GDM1 (cell line): Measurements from ENCODE around the gene PLA2G15.
"Not testable (repeated sequence)": the region's sequence is repeated elsewhere in the genome, so short reads cannot be mapped to it uniquely, and the experiment has no call there.

Experiments
- DNase-seq: peaks from one replicate; lab custom pipeline; 2025; lab: John Stamatoyannopoulos, UW

Gene PLA2G15

DNA sequence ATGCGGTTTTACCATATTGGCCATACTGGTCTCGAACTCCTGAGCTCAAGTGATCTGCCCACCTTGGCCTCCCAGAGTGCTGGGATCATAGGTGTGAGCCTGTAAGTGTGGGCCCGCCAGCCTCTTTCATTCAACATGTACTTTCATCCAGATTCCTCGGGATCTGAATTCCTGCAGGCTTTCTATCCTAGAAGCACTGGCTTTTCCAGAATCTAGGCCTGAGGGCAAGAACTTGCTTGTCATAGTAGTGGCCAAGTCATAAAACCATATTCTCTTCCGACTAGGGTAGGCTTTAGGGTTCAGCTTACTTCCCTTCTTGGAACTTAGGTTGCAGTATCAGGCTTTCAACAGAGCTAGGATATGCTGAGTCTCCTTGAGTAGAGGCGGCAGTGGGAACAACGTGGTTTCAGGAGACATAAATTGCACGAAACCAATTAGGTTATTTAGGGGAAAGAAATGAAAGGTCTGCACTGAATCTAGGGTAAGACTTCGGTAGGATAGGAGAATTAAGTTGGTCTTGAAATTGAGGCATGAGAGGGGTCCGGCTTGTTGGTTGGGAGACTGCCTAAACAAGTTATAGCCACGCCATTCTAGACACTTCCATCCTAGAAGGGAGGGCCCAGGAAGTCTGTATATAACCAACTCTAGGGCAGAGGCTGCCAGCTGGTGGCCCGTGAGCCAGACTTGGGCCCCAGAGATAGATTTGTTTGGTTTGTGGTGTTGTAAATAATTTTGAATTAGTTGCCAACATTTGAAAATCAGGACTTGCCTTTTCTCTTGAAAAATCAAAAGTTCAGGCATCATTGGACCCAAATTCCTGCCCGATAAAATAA lies 34.8 kb downstream of the PLA2G15 start:
- no peak for DNase-seq

DNA sequence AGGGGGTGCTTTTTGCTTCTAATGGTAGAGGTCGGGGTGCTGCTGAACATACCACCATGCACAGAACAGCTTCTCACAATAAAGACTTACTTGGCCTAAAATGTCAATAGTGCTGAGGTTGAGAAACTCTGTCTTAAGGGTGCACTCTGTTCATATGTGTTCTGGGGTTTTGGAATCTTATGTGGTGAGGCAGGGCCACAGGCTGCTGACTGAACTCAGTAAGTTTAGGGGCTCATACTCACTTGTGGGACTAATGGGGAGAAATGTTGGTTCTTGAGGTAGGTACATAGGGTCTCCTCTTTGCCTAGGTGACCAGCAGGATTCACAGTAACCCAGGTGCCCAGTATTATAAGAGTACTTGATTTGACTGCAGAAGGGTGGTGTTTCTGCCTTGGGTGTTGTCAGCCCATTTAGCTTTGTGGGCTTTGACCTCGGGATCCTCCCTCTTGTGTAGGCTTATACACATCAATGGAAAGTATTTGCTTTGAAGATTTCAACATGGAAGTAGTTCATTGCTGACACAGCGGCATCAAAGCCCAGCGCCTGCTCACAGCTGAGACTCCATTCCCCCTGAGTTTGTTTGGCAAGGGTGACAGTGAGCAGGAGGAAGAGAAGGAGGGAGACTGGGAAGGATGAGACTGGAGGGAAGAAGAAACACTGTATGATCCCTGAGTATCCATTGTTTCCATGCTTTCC lies 36.3 kb downstream of the PLA2G15 start:
- DNase-seq = no peak

DNA sequence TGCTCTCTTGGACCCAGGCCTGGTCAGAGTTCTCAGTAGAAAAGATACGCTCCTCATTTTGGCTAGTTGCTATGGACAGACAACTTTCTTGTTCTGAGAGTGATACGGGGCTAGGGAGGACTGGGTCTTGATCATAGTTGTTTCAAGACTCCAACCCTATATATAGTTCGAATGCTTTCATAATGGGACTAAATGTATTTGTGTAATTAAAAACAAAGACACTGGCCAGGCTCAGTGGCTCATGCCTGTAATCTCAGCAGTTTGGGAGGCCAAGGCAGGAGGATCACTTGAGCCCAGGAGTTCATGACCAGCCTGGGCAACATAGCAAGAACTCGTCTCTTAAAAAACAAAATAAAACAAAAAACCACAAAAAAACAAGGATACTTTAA lies 36.9 kb downstream of the PLA2G15 start:
- DNase-seq = no peak

DNA sequence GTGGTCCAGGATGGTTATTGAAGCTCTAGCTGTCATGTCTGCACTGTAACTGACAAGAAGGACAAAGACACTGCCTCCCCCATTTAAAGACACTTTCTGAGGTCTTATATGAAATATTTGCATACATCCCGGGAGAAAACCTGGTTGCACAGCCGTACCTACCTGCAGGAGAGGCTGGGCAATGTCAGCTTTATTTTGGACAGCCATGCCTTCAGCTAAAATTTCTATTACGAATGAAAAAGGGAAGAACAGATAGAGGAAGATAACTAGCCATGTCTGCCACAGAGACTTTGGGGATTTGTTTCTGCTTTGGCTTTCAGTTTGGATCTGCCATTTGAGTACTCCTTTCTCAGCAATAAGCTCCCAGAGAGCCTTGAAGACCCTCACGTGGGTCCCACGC lies 38.2 kb downstream of the PLA2G15 start:
- DNase-seq = no peak

DNA sequence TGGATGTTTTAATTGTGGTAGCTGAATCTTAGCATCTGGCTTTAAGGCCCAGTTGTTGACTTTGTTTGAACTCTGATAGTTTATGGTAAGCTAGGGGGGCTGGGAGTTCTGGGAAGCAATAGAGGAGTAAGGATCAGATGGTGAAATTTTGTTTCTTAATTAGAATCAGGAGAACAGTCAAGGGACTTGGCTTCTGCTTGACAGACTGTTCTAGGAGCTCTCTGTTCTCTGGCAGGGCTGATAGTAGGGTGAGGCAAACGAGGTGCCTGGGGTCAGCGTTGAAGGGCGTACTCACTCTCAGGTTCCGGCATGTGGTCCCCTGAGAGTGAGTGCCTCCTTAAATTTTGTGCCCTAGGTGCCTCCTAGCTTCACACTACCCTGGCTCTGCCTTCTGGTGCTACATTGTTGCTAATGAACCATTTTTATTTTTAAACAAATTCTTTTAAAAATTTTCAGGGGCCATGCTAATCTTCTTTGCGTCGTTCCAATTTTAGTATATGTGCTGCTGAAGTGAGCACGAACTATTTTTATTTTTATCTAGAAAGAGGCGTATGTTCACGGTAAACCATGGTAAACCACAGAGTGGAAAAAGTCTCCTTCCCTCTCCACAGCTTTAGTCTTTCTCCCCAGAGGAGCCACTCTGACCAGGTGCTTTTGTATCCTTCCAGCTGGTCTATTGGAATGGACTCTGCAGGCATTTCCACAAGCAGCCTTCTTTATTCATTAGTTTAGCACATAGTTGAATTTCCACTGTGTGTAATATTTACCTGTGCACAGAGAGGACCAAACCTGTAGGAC lies 38.8 kb downstream of the PLA2G15 start:
- no peak for DNase-seq

DNA sequence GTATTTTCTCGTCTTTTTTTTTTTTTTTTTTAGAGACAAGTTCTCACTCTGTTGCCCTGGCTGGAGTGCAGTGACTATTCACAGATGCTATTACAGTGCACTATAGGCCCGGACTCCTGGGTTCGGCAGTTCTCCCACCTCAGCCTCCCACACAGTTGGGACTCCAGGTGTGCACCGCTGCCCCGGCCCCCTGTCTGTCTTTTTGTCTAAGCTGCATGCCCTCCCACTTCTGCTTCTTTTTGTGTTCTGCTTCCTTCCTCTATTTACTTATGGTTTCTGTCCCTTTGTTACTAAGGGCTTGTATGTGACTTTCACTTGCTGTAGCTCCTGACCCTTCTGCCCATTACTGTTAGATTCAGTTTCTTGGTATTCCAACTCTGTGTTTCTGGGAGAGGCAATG lies 39.7 kb downstream of the PLA2G15 start:
- DNase-seq = peak; percentile 38

DNA sequence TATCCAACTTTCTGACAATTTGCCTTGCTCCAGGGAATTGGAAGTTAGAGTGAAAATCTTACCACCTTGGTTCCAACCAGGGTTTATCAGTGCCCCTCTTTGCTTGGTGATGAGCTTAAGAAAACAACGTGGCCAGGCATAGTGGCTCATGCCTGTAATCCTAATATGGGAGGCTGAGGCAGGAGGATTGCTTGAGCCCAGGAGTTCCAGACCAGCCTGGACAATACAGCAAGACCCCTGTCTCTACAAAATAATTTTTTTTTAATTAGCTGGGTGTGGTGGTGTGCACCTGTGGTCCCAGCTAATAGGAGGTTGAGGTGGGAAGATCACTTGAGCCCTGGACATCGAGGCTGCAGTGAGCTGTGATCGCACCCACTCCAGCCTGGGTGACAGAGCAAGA lies 40.5 kb downstream of the PLA2G15 start:
- no peak for DNase-seq

DNA sequence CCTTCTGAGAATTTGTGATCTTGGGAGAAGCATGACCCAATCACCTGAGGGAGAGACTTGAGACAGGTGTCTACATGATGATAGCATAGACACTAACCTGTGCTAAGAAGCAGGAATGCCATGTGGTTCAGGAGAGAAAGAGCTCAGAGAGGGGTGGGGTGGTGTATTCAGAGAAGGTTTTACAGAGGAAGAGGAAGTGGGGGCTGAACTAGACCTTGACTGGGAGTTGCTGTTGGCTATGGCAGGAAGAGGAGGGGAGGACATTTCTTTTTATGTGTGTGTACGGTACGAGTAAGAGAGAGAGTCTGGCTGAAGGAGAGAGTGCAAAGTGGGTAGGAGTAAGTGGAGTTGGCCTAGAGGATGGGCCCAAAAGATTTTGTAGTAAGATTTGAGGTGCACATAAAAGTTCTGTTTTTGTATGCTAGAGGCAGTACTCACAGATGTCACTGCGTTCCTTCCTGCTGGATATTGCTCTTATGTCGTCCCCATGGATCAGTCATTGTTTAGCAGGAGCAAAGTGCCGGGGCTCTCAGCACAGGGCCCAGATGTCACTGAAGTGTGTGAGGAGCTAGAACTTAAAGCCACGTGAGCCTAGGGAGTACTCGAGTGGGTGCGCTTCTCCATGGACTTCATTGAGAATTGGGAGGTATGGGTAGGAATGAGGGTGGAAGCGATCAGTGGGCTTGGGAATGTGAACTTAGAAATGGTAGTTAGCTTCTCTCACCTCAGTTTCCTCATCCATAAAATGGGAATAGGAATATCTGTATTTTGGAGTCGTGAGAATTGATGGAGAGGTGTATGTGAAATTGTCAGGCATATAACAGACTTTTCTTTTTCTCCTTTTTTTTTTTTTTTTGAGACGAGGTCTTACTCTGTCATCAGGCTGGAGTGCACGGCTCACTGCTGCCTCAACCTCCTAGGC lies 41.2 kb downstream of the PLA2G15 start:
- DNase-seq = peak; percentile 46

DNA sequence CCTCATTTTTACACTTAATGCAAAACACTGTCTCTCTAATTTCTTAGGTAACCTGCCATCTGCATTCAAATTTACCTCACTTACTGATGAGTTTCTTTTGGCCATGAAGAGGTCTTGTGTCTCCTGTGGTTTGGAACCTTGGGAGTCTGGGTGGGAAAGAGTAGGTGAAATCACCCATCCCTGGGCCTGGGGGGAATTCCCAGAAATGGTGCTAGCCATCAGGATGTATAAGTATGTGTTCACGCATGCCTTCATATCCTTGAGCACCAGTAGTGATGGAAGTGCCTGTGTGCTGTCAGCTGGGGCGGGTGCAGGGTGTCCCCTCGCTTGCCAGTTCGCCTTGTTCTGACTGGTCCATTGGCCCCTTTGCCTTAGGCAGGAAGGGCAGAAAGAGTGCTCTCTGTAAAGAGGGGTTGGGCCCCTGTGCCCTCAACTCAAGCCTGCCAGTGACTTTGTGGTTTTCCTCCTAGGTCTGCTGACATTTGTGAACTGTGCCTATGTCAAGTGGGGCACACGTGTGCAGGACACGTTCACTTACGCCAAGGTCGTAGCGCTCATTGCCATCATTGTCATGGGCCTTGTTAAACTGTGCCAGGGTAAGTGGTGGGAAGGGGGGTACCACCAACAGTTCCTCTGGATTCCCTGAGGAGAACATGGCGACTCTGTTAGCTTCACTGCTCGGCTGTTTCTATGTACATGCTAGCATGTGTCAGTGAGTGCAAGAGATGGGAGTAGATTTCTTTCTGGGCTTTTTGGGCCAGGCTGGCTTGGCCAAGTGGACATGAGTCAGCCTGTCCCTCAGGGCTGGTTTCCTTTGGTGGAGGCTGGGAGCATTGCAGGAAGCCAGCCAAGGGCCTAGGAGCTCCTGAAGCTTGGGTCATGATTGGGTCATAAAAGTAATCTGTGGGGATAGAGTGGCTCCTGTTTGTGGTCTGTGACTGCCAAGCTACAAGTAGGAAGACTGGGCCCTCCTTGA lies 42.4 kb downstream of the PLA2G15 start:
- no peak for DNase-seq

DNA sequence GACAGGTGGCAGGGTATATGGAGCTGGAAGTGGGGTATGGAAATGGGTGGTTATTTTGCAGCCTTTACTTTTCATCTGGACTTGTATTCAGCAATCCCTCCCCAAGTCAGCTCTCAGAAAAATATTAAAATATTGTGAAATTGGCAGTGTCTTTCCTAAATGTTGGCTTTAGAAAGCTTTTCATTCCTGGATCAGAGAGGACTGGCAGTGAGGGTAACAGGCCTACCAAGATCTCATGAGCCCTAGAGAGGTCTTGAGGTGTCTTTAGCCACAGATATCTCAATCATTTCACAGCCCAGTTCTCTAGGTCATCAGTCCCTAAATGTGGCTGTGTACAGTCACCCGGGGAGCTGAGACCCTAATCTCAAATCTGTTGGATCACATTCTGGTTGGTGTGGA lies 43.1 kb downstream of the PLA2G15 start:
- no peak for DNase-seq

DNA sequence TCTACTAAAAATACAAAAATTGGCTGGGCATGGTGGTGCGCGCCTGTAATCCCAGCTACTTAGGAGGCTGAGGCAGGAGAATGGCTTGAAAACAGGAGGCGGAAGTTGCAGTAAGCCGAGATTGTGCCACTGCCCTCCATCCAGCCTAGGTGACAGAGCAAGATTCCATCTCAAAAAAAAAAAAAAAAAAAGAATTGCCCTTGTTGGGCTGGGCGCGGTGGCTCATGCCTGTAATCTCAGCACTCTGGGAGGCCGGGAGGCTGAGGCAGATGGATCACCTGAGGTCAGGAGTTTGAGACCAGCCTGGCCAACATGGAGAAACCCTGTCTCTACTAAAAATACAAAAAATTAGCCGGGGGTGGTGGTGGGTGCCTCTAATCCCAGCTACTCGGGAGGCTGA lies 43.6 kb downstream of the PLA2G15 start:
- not testable (repeated sequence) for DNase-seq

DNA sequence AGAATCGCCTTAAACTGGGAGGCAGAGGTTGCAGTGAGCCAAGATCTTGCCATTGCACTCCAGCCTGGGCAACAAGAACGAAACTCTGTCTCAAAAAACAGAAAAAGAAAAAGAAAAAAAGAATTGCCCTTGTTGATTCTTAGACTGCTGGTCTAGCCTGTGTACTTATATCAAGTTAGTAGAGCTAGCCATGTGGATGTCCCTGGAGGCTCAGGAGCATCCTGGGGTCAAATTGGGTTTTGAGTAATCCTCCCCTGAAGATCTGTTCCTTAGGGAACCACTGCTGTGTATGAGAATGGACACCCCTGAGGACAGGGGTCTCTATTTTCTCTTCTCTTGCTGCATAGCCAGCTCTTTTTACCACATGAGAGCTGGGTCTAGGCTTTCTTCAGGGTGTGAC lies 44.0 kb downstream of the PLA2G15 start:
- no peak for DNase-seq

DNA sequence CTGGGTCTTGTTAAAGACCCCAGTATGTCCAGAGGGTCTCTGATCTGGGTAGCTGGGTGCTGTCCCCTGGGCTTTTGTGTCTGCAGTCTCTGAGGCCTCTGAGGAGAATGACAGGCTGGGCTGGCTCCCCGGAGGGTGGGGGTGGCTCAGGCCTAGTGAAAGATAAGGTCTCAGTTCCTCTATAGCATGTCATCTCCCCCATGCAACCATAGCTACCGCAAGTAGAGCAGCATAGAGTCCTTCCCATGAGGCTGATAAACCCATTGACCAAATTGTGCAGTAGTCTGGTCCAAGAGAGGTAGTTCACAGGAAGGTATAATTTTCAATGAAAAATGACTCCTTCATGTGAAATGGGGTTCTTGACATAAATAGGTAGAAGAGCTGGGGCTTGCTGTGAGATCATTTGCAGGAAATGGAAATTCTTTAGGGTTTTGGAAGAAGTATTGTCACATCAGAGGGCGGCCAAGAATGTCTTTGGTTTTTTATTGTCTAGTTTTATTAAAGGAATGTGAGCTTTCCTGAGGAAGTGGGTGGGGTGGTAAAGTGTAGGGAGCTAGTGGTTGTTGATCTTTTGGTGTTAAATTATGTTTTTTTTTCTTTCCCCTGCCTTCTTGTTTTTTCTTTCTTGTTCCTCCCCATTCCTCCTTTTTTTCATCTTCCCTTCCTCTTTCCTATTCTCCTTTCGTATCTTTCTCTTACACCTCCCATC lies 44.6 kb downstream of the PLA2G15 start:
- peak; percentile 3 for DNase-seq

DNA sequence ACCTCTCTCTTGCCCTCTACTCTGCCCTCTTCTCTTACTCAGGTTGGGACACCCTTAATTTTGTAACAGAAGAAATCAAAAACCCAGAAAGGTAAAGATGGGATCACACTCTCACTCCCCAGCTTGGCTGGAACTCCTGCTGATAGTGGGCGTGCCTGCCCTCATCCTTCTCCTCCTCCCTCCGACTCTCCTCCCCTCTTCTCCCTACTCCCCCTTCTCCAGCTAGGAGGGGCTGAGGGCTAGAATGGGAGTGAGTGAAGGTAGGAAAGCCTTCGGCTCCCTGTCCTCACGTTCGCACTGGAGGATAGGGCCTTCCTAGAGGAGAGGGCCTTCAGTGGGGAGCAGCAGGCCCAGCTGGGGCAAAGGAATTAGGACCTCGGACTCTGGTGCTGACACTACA lies 45.3 kb downstream of the PLA2G15 start:
- no peak for DNase-seq

DNA sequence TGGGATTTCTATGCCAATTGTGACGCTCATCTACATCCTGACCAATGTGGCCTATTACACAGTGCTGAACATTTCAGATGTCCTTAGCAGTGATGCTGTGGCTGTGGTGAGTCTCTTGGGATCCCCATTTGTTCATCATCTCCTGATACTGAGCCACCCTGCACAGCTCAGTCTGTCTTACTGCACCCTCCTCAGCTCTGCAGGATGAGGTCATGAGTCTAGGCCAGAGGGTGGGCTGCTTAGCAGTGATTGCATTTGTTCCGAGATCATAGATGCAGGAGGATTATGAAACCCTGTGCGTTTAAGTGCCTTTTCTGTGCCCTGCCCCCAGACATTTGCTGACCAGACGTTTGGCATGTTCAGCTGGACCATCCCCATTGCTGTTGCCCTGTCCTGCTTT lies 46.1 kb downstream of the PLA2G15 start:
- no peak for DNase-seq

DNA sequence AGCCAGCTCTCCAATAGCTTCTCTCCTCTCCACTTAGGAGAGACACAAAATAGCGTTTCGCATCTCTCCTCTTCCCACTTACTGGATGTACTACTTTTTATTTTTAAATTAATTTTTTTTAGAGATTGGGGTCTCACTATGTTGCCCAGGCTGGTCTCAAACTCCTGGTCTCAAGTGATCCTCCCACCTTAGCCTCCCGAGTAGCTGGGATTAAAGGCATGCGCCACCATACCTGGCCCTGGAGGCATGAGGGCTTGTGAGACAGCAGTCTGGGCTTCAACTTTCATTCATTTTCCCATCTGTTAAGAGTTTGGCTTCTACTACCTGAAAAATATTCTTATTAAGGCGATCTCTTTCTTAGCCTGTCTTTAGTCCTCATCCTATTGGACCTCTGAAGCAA lies 47.3 kb downstream of the PLA2G15 start:
- DNase-seq = no peak

DNA sequence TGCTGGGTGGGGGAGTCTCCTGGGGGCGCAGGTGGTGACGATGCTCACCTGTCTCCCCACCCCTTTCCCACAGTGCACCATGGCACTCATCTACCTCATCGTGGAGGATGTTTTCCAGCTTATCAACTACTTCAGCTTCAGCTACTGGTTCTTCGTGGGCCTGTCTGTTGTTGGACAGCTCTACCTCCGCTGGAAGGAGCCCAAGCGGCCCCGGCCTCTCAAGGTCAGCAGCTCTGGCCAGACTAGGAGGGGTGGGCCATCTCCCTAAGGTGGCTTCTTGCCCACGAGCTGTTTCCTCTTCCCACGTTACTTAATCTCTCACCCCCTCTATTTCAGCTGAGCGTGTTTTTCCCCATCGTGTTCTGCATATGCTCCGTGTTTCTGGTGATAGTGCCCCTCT lies 51.1 kb downstream of the PLA2G15 start:
- DNase-seq = no peak

DNA sequence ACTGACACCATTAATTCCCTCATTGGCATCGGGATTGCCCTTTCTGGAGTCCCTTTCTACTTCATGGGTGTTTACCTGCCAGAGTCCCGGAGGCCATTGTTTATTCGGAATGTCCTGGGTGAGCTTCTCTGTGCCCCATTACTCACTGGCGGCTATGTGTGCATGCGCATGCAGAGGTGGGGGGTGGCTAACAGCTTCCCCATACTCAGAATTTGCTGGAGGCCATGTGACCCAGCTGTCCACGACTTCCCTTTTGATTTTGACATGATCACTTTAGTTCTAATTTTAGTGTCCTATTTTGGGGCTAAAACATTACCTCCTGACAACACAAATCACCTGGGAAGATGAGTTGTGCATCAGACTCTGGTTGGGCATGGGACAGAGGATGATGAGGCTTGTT lies 51.5 kb downstream of the PLA2G15 start:
- no peak for DNase-seq

DNA sequence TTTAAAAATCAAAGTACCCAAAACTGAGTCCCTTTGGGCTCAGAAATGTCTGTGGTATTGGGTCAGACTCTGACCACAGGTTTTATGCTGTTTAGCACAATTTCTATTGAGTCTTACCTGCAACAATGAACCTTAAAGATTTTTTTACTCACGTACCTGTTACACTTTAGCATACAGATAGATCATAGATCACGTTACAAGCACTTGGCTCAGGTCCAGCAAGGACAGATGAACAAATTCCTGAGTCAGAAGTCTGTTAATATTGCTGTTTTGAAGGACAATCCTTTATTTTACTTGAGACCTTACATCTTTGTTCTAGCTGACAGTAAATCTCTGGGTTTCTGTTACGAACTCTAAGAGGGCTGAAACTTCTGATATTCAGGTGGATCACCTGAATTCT lies 52.7 kb downstream of the PLA2G15 start:
- DNase-seq = no peak

DNA sequence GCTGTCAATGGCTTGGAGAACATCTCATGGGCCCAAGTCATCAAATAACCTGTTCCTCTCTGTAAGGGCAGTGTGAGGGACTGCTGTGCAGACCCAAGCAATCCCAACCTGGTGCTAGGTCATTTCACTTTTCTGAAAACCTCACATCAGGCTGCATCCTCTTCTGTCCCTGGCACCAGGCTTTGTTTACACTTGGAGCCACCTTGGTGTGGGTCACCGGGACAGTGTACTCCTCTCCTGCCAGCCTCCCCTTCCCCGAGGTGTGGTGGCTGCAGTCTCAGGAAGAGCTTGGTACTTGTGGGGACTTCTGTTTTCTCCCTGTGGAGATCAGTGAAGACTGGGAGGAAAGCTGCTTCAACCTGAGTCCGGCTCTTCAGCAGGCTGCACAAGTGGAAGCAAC lies 53.1 kb downstream of the PLA2G15 start:
- DNase-seq = no peak
